Stimulated activated CD4-positive, alpha-beta T cell treated with anti-CD3 and anti-CD28 coated beads, TNF-alpha, amount 100 ng/mL, for 24 hours (primary cell): ENCODE data around the gene ANK2.
"Not testable (repeated sequence)": the region's sequence is repeated elsewhere in the genome, so short reads cannot be mapped to it uniquely, and the experiment has no call there.

Source experiments
- DNase-seq, 3 experiments: peaks; one replicate each; pipeline ENCODE4 v3.0.0-alpha.2; 2020; ENCODE audit warnings: low read depth in 3 of 3

Gene ANK2

DNA sequence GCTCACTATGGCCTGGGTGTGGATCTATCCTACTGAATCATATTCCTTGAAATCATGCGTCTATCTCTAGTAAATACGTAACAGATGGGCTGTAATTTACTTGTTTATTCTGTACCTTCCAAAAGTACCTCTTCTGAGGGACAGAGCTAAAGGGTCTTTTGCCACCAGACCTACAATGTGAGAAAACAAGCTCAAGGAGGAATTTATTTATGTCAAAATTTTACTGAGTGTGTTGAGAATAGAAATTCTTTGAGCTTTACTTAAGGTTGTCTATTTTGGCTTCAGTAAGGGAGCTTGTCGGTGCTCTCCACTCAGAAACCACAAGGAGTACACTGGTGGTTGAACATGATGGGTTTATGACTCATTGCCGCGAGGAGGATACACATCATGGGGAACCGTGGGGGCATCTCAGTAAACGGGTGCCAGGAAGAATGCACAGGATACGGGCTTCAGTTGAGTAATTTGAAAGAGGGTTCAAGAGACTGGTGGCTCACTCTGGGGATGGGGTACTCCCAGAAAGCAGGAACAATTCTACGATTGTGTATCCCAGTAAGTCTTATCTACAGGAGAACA lies 3.0 kb downstream of the ANK2 start:
- DNase-seq: no peak

DNA sequence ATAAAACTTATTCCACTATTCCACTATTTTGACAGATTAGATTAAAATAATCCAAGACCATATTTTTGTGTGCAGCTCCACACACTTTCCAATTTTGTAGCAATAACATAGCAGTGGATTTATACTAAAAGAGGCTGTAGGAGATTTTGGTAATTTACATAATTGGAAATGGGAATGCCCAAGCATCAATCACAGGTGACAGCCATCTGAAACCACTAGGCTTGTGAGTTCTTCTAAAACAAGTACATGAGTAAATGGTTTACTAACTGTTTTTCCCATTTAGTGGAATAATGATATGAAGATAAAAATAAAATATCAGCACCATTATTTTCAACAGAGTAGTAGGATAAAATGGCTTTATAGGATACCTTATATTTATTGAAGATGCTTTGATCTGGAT lies 4.4 kb downstream of the ANK2 start:
- no peak for DNase-seq

DNA sequence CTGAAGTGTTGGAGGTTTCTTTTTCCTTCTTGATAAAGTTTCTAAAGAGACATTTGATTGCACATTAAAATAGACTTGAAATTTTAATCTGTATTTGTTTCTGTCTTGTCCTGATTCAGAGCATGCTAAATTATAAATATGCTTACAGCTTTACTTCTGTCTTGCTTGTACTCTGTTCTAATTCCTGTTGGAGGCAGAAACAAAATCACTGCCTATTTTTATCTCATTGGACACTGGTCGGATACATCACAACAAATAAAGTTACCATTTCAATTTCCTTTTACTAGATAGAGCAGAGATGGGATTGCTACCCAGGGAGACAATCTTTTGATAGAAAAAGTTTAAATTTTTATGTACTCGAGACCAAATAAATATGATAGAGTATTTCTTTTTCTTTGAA lies 6.9 kb downstream of the ANK2 start:
- no peak for DNase-seq

DNA sequence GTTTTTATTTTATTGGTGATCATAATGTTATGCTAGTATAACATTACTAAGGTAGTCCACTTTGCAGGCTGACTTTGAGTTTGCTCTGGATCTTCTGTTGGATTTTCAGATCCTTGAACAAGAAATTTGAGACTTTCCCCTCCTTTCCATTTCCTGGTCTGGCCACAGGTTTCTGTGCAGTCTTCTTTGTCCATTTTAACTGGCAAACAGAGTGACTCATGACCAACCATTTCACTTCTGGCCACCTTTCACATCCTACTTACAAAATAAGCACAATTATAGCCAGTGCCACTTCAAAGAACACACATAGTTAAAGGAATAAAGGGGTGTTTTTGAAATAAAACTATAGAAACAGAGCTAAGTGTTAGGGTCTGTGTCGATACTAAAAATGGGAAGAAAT lies 8.4 kb downstream of the ANK2 start:
- DNase-seq: no peak

DNA sequence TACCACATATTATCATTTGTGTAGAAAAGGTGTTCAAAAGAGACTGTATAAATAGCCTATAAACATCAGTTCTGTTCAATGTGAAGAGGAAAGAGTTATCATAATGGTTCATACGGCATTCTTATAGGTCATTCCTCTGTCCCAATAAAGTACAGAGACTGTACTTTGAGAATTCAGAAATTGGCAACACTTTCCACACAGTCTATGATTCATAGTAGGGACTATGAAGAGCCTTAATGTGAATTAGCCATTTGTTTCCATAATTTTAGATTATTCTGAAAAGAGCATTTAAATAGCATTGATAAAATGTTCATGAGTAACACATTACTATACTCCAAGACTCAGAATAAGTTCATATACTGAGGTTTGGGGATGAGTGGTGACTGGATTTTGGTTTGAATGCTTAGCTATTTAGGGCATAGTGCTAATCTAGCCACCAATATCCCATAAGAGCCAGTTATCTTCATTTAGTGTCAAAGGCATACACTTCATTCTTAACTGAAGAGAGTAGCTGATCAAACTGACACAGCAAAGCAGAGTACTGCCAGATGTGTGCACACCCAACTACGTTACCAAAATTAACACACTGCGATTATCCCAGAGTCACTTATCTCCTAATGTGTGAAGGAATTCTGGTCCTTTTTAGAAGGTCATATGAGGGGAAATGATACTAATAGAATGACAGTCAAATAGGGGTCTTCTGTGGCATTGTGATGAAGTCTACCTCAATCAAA lies 10.2 kb downstream of the ANK2 start:
- no peak for DNase-seq

DNA sequence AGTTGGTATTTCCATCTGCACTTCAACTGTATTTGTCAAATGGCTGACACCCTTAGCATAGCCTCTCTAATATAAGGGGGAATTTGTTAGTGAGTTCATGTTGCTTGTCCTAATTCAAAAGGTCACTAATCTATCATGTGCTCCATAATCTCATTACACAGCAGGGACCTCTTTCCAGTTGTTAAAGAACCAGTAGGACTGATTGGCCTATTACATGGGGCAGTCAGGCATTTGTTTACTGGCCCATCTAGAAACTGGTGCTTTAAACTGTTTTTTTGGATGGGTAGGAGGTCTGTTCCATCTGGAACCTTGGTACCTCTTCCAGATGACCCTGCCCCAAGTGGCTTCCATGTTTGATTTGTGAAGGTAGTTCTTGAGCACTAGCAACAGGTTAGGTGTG lies 11.4 kb downstream of the ANK2 start:
- no peak for DNase-seq

DNA sequence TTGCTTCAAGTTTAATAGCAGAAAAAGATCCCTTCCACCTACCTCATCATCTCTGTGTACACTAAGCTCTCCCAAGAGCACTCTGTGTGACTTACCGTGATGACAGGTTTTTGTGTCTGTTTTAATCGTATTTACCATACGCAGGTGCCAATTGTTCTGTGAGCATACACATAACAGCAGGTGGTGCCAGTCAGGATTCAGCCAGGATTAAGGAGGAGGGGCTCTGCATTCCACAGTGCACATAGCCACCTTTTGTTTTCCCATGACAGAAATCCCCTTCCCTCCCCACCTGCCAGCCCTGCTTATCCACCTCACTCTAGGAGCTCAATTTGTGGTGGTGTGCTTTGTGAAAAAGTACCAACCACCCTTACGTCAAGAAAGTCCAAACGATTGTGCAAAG lies 14.8 kb downstream of the ANK2 start:
- no peak for DNase-seq

DNA sequence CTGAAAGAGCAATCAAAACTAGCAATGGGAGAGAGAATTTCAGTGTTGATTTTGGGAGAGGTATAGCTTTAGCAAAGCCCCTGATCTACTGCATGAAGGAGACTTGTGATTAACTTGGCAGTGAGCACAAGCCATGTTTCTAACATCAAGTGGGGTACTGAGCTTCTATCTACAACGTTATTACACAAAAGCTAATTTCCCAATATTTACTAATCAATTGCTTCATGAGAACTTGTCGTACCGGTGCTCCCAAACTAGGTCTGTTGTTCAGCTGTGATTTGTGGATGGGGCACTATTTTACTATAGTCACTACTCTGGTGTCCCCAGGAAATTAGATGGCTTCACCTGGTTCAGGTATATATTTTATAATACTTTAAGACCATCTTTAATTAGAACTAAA lies 16.2 kb downstream of the ANK2 start:
- no peak for DNase-seq

DNA sequence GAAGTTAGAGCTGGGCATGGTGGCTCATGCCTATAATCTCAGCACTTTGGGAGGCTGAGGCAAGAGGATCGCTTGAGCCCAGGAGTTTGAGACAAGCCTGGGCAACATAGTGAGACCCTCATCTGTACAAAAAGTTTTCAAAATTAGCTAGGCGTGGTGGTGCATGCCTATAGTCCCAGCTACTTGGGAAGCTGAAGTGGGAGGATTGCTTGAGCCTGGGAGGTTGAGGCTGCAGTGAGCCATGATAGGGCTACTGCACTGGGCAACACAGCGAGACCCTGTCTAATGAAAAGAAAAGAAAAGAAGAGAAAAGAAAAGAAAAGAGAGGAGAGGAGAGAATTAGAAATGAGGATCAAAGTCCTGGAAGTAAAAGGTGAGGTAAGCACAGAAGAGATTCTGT lies 19.3 kb downstream of the ANK2 start:
- DNase-seq: not testable (repeated sequence)

DNA sequence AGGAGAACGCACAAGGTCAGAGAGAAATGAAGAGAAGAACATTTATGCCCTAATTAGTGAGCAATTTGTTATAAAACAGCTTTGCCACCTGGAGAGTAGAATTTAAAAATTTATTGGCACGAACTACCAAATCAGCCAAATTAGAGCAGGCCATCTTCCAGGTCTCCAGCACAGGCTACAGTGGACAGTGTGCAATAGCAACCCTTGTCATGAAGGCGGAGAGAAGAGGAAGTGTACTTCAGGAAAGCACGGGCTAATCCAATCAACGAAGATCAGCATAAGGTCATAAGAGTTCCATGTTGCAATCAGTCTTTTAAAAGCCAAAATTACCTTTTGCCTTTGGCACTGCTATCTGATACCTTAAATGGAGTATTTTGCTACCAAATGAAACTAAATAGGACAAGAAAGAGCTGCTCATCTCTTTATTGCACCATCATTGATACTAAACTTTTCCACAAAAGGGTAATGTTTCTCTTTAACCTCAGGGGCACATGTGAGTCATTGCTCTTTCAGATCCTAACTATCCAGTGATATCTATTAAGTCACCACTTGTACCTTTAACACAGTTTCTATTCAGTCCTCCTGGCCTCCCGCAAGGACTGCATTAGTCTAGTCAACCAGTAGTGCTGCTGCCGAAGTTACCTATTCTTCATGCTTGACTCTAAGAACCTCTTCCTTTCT lies 19.9 kb downstream of the ANK2 start:
- no peak for DNase-seq

DNA sequence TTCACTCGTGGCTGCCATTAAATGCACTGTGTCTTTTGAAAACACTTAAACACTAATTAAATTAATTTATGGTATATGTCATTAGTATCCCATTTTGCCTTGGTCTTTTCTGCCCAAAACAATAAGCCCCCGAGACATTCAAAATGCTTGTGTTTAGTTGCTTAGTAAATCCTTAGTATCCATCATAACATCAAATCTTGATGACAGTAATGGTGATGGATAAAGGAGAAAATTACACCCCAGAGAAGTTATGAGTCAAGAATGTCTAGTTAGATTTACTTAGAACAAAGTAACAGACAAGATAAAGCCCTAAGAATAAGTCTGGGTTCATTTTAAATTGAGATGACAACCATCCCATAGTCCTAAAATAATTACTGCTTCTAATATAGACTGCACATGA lies 21.3 kb downstream of the ANK2 start:
- no peak for DNase-seq

DNA sequence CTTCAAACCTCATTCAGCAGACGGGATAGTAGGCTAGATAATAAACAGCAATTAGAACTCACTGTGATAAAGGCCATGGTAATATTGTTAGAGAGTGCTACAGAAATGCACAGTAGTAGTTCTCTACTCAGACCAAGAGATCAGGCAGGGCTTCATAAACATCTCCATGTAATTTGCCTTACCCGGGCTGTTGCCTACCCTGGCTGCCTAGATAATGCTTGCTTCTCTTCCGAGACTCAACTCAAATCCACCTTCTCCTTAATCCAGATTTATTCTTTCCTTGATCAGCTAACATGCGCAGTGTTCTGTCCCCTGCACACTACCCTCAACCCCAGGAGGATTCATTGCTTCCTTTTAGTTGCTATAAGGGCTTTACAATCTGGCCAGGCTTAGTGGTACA lies 21.8 kb downstream of the ANK2 start:
- no peak for DNase-seq

DNA sequence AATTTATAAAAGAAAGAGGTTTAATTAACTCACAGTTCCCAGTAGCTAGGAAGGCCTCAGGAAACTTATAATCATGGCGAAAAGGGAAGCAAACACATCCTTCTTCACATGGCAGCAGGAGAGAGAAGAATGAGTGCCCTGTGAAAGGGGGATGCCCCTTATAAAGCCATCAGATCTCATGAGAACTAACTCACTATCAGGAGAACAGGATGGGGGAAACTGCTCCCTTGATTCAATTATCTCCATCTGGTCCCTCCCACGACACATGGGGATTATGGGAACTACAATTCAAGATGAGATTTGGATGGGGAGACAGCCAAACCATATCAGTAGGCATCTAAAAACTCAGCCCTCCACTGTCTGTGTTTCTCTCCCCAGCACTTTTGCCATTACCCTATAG lies 22.4 kb downstream of the ANK2 start:
- DNase-seq: no peak

DNA sequence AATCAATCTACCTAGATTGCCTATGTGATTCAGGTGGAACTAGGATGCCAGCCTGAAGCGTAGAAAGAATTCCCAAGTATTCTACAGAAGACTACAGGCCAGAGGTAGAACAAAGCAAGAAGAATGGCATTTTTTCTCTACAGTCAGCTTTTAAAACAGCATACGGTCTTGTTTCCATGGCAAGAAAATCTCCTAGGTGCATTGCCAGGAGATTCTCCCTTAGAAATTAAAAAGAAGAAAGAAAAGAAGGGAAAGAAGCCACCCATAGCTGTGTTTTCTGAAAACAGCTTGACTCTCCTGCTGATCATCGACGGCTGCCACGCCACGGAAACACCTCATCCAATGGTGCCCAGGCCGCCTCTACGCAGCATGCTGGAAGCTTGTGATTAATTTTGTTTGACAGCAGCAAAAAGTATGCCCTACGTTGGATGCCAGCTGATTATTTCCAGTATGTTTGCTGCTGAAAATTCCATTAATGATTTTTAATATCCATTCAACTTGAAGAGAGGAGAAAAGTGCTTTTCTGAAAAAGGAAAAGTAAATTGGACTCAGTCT lies 24.1 kb downstream of the ANK2 start:
- DNase-seq: no peak

DNA sequence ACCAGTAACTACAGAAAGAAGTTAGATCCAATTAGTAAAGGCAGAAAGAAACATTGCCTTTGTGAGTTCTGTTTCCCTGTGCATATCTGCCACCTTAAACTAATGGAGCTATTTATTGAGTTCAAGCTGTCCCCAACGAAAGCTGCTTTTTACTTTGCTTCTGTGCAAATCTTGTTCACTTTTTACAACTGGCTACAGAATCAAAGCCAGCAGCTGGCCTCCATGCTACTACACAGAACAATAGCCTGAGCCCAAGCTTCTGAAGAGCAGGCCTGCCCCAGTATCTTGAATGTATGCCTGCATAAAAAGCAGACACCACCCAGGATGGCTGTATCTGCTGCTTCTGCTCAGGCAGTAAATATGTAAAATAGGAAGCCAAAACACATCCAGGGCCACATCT lies 28.1 kb downstream of the ANK2 start:
- DNase-seq: no peak

DNA sequence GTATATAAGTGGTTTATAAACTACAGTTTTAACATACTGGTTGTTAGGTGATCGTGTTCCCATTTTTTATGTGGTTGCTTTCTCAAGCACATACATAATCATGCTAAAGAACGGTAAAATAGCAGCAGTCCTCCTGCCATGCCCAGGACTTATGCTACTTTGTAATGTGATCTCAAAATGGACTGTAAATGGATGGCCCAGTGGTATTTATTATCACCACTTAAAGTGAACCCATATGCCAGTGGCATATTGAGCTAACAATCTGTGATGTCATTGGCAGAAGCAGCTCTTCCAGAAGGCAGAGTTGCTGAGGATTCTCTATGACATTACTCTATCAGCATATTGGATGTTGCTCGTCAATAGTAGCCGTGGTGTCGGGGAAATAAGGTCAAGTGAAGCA lies 28.6 kb downstream of the ANK2 start:
- DNase-seq: no peak

DNA sequence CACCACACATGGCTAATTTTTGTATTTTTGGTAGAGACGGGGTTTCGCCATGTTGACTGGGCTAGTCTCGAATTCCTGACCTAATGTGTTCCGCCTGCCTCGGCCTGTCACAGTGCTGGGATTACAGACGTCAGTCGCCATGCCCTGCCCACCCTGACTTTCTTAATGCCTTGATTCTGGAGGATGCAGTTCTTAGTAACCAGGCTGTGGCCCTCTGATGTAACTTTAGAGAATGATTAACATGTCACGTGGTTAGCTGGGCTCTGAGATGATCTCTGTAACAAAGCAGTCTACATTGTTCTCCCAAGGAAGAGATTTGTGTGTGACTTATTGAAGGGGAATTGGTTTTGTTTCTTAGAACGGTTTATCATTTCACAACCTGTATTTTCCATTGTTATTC lies 30.6 kb downstream of the ANK2 start:
- DNase-seq: no peak

DNA sequence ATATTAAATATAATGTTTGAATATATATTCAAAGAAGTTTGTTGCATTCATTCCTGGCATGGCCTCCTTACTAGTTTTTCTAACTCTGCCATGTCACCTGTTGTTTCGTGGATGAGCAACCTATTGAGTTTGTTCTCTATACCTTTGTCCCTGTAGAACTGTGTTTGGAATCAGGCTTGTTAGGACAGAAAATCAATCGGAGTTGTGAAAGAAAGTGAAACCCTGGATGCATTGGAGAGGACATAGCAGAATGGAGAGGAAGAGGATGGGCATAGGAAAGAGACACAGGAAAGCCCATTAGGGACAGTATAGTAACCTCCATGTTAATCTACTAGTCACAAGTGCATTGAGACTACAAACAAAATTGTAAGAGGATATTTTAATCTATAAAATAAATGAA lies 31.2 kb downstream of the ANK2 start:
- DNase-seq: no peak

DNA sequence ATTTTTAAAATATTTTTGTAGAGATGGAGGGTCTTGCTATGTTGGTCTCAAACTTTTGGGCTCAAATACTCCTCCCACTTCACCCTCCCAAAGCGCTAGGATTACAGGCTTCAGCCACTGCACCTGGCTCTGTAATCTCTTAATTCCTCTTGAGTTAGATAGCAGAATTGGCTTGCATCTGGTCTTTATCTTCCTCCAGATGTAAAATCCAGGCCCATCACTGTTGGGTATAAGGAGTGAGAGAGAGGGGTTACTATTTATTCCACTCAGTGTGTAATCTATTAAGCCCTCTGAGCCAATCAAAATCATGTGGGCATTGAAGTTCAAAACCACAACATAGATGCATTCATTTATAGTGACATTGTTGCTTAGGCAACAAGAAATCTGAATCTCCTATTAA lies 33.9 kb downstream of the ANK2 start:
- DNase-seq: no peak

DNA sequence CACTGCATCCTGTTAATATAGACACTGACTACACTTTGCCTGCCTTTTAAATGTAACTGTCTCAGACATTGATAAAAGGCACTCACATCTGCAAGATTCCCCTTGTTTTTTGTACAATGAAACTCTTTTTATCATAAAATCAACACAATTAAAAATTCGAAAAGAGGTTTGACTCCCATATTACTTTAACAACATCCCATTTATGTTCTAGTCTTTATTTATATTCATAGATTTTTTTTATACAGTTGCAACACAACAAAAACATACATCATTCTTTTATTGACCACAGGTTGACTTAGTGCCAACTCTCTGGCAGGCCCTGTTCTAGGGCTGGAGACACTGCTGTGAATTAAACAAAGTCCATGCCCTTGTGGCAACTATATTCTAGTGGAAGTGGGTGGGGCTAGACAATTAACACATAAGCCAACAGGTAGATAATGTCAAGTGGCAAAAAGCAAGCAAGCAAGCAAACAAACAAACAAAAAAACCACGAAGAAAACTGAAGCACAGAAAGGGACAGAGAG lies 36.8 kb downstream of the ANK2 start:
- no peak for DNase-seq

DNA sequence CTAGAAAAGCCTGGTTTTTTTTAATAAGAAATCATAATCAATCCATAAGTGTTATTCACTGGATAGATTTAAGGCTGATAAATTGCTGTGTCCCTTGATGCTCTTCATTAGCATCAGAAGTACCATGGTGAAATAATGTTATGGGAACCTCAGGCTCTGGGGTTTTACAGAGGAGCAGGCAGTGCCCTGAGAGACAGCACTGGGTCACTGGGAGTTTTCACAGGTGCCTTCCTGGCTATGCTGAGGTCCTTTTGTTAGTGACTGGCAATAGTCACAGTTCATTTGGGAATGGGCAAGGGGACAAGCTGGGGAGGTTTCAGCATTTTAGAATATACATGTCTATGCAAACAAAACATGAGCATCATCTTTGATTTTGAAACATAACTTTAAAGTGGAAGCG lies 38.6 kb downstream of the ANK2 start:
- no peak for DNase-seq

DNA sequence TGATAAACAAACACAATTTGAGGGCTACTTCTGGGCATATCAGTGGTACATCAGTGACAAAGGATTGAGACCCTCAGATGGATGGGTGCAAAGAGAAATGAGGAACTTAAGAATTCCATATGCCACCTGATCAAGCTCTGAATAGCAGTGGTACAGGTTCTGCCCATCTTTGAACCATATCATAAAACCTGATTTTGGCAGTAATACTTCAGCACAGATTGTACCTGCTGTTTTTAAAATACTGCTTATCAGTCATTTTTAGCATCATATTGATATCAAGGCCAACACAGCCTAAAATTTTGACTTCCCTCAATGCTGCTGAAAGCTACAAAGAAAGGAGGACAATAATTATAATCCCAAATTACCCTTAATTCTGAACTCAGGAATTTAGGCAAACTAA lies 41.5 kb downstream of the ANK2 start:
- no peak for DNase-seq

DNA sequence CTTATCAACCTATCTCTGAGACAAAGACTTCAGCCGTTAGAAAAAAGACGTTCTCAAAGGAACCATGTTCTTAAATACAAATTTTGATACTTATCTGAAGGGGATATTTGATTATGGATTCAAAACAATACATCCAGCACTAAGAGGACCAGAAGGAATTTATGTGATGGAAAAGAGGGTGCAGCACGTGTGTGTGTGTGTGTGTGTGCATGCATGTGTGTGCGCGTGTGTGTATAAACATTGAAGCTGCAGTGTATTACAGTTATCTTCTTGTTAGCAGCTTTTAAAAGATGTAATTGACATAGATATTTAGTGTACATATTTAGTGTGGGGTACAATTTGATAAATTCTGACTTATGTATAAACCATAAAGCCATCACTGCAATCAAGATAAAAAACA lies 44.9 kb downstream of the ANK2 start:
- DNase-seq: no peak
